ENCODE results near the gene HPS6.

DNA sequence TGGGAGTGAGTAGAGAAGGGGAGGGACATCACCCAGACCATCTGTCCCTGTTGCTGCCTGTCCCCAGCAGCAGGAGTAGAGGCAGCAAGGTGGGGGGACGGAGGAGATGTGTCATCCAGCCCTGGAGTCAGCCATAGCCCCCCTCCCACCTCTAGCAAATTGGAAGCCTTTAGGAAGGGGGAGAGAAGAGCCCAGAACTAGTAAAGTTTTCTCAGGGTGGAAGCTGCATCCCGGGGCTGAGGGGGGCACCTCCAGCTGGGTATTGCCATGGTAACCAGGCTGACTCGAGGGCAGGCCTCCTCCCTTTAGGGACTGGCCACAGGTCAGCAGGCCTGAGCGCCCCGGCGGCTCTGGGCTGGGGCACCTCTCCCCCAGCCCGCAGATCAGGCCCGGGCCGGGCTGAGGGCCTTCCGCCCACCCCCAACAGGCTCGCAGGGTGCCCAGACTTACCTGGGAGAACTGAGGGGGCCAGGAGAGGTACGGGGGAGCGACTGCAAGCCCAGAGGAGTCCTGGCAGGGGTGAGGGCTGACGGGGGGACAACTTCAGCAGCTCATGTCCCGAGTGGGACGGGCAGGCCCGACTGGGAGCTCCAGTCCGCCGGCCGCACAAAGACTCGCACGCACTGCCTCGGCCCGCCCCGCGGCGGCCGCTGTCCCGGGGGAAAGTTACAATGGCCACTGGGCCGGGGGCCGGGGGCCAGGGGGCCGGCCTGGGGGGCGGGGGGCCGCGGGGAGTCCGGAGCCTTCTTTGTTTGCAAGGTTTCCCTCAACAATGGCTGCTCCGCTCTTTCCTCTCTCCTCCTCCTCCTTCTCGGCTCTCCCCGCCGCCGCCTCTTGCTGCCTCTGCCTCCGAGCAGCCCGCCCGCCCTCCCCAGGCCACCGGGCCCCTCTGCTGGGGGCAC lies 49.1 kb downstream of the HPS6 start:
- TF ChIP-seq CTCF (IDR thresholded peaks at IDR 0.05) = no peak
- no peak for TF ChIP-seq POLR2A (IDR thresholded peaks at IDR 0.05)
- no peak for TF ChIP-seq EP300 (IDR thresholded peaks at IDR 0.05)
- no peak for TF ChIP-seq POLR2AphosphoS5 (IDR thresholded peaks at IDR 0.05)
